B cell (primary cell): Measurements from ENCODE around the gene PPP4R4. TPM values are rescaled to one million over a fixed set of nuclear protein-coding genes. Genes with fewer than 3 reads are reported as not detected.

ENCODE experiments used
- ATAC-seq: fragments of 200-7000 bp; cut with Tn5 transposase; one replicate; pipeline ENCODE4 v1.10.0; 2021; ENCODE audit warnings: low read depth, mild to moderate bottlenecking, moderate number of reproducible peaks, moderate library complexity
- CTCF ChIA-PET: fragments of 350-600 bp; sonication (Branson Sonifier 250); formaldehyde crosslinking; loops from one replicate; lab custom pipeline; 2021; ENCODE audit warnings: antibody characterized with exemption, inconsistent platforms; lab: Charles Lee
- POLR2A ChIA-PET: fragments of 350-600 bp; sonication (Branson Sonifier 250); formaldehyde crosslinking; loops from one replicate; lab custom pipeline; 2021; ENCODE audit warnings: antibody characterized with exemption; lab: Charles Lee
- DNase-seq: peaks from one replicate; pipeline ENCODE4 v3.0.0; 2013
- H2AFZ ChIP-seq: 2 replicates; pipeline ENCODE4 v1.6.1; 2012; ENCODE audit warnings: mild to moderate bottlenecking, low read depth, low read length; ENCODE audit not compliant: insufficient read depth, poor library complexity, severe bottlenecking
- H3K27ac ChIP-seq, 2 donors: 1 replicate in 1 of 2; 2 replicates in 1 of 2; pipeline ENCODE4 v1.5.1; 2012 to 2013; ENCODE audit warnings: low read length in 2 of 2, mild to moderate bottlenecking in 2 of 2, moderate library complexity in 1 of 2
- H3K27me3 ChIP-seq, 4 experiments: fragments of 200-600 bp in 1 of 4; sonication (generic) in 1 of 4; replicated peaks in 1 of 4; 1 replicate in 2 of 4; 2 replicates in 2 of 4; pipeline versions ENCODE4 v1.6.1 to v1.7.0; 2013 to 2016; ENCODE audit warnings: low read length in 3 of 4, mild to moderate bottlenecking in 2 of 4, mixed read lengths in 1 of 4, moderate library complexity in 1 of 4; ENCODE audit not compliant: insufficient read depth in 4 of 4, control insufficient read depth in 3 of 4; ENCODE audit errors: control extremely low read depth in 1 of 4
- H3K36me3 ChIP-seq, 2 experiments: replicated peaks in 1 of 2; 1 replicate in 1 of 2; 2 replicates in 1 of 2; pipeline versions ENCODE4 v1.6.1 to v1.7.1; 2013; ENCODE audit warnings: low read length in 1 of 2; ENCODE audit not compliant: insufficient read depth in 2 of 2, control insufficient read depth in 1 of 2; ENCODE audit errors: control extremely low read depth in 1 of 2, extremely low read depth in 1 of 2
- H3K4me1 ChIP-seq, 2 donors: fragments of 200-600 bp in 1 of 2; sonication (generic) in 1 of 2; 1 replicate in 1 of 2; 2 replicates in 1 of 2; pipeline versions ENCODE4 v1.5.1 to v1.6.1; 2013 to 2017; ENCODE audit warnings: low read length in 2 of 2; ENCODE audit not compliant: control insufficient read depth in 2 of 2, insufficient read depth in 2 of 2
- H3K4me2 ChIP-seq: replicated peaks from 2 replicates; pipeline ENCODE3; 2012; ENCODE audit warnings: mild to moderate bottlenecking, low read depth, low read length; ENCODE audit not compliant: poor library complexity, severe bottlenecking
- H3K4me3 ChIP-seq, 5 experiments: fragments of 200-600 bp in 1 of 5; sonication (generic) in 1 of 5; 1 replicate in 3 of 5; 2 replicates in 2 of 5; pipeline versions ENCODE4 v1.5.1 to v1.7.0; 2011 to 2016; ENCODE audit warnings: low read length in 4 of 5, mild to moderate bottlenecking in 4 of 5, low read depth in 2 of 5, control low read depth in 1 of 5, moderate library complexity in 1 of 5; ENCODE audit not compliant: insufficient read depth in 1 of 5; ENCODE audit errors: control extremely low read depth in 1 of 5, extremely low read depth in 1 of 5
- H3K79me2 ChIP-seq: fragments of 200-600 bp; sonication (generic); one replicate; pipeline ENCODE4 v1.6.0; 2016; ENCODE audit warnings: low read length; ENCODE audit not compliant: control insufficient read depth, insufficient read depth
- H3K9ac ChIP-seq: fragments of 200-600 bp; sonication (generic); 2 replicates; pipeline ENCODE4 v1.6.1; 2017; ENCODE audit warnings: mild to moderate bottlenecking, low read length, moderate library complexity
- H3K9me3 ChIP-seq, 3 donors: one replicate each; pipeline versions ENCODE4 v1.6.1 to v1.7.1; 2013; ENCODE audit warnings: low read length in 2 of 3; ENCODE audit not compliant: control insufficient read depth in 2 of 3, insufficient read depth in 1 of 3; ENCODE audit errors: control extremely low read depth in 1 of 3
- H4K20me1 ChIP-seq: 2 replicates; pipeline ENCODE4 v1.6.0; 2012; ENCODE audit warnings: mild to moderate bottlenecking, low read length; ENCODE audit not compliant: insufficient read depth, control insufficient read depth, poor library complexity, severe bottlenecking
- H3K27ac Mint-ChIP-seq: one replicate; pipeline ENCODE4 v1.8.0; 2021; ENCODE audit warnings: mixed read lengths
- H3K27me3 Mint-ChIP-seq: one replicate; pipeline ENCODE4 v1.8.0; 2021; ENCODE audit warnings: mixed read lengths
- H3K4me1 Mint-ChIP-seq: one replicate; pipeline ENCODE4 v1.8.0; 2021; ENCODE audit warnings: mixed read lengths
- H3K4me3 Mint-ChIP-seq: one replicate; pipeline ENCODE4 v1.8.0; 2021; ENCODE audit warnings: mixed read lengths
- H3K9me3 Mint-ChIP-seq: one replicate; pipeline ENCODE4 v1.8.0; 2022; ENCODE audit warnings: mixed read lengths; ENCODE audit not compliant: insufficient read depth
- EZH2 ChIP-seq: IDR thresholded peaks from 2 replicates; pipeline ENCODE4 v1.6.1; 2012; ENCODE audit warnings: borderline replicate concordance, low read depth, mild to moderate bottlenecking, moderate library complexity, low read length; ENCODE audit not compliant: insufficient read depth, poor library complexity, severe bottlenecking
- WGBS: methylation state at CpG from one replicate; pipeline ENCODE4 v1.1.5; 2013; ENCODE audit warnings: missing lambda C conversion rate; ENCODE audit not compliant: insufficient coverage; 5-methylcytosine and 5-hydroxymethylcytosine counted together
- intact Hi-C: fragments of 100-400 bp; cut with micrococcal nuclease; formaldehyde crosslinking; loops from one replicate; pipeline ENCODE4 v1.10.0; 2022
- polyA plus RNA-seq: library from polyadenylated mRNA; depleted of rRNA; stranded (reverse); fragments of >200 nt; gene quantifications from 2 replicates; pipeline ENCODE4 v1.2.3, GENCODE V29; 2012
- total RNA-seq, 2 donors: library from RNA; stranded (reverse); fragments of 120-200 nt in 1 of 2; gene quantifications; 1 replicate in 1 of 2; 2 replicates in 1 of 2; pipeline versions ENCODE4 v1.2.3 to v1.2.4, GENCODE V29; 2013 to 2022
- TF ChIP-seq, protein P1 (sequence below): fragments of 200-600 bp; IDR thresholded peaks from one replicate; pipeline ENCODE4 v1.8.0; 2022; ENCODE audit warnings: antibody characterized with exemption, mild to moderate bottlenecking

Gene PPP4R4
- total and polyA plus RNA-seq, 2 donors (not counting 1 experiment from before 2014, with no cell fraction given): not detected

DNA sequence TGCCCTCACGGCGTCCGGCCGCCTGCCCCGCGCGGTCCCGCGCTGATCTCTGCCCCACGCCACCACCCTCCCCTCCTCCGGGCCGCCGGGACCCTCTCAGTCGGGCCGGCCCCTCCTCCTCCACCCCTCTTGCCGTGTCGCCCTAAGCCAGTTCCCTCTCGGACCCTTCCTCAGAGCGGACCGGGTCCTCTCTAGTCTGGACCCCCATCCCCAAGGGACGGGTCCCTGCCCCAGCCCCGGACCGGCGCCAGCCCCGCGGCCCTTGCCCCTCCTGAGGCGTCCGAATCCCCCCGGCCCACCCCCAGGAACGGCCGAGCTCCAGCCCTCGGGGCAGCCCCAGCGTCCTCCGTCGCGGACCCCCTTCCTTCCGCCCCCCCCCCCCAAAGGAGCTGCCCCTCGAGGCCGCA, 485 bp downstream of the PPP4R4 start:
- 2% methylated on average over 36 of the region's 39 CpGs for WGBS
- peaks cover 17 to 19% of the 10 kb centered on the region in 2 donors for H3K4me1 ChIP-seq
- no peak for ATAC-seq
- H2AFZ ChIP-seq: peak overlapping the region; percentile 71
- peak overlapping the region; percentile 95 for H3K4me2 ChIP-seq
- CTCF ChIA-PET: interaction anchor here (2.8 kb wide), 1 partner anchor 139 kb away, joined by 18 read pairs; no protein-coding TSS in a partner anchor
- H3K9me3 Mint-ChIP-seq: no peaks in the 10 kb centered on the region
- TF ChIP-seq, protein P1, sequence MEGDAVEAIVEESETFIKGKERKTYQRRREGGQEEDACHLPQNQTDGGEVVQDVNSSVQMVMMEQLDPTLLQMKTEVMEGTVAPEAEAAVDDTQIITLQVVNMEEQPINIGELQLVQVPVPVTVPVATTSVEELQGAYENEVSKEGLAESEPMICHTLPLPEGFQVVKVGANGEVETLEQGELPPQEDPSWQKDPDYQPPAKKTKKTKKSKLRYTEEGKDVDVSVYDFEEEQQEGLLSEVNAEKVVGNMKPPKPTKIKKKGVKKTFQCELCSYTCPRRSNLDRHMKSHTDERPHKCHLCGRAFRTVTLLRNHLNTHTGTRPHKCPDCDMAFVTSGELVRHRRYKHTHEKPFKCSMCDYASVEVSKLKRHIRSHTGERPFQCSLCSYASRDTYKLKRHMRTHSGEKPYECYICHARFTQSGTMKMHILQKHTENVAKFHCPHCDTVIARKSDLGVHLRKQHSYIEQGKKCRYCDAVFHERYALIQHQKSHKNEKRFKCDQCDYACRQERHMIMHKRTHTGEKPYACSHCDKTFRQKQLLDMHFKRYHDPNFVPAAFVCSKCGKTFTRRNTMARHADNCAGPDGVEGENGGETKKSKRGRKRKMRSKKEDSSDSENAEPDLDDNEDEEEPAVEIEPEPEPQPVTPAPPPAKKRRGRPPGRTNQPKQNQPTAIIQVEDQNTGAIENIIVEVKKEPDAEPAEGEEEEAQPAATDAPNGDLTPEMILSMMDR: no peak
- TF ChIP-seq EZH2: no peak
- peak overlapping the region in 4 of 5 experiments; percentile 28 to 65 (median 52) for H3K4me3 ChIP-seq
- peaks cover 0 to 6% (median 0%) of the 10 kb centered on the region in 3 donors for H3K9me3 ChIP-seq
- no peaks in the 10 kb centered on the region for H3K36me3 ChIP-seq
- H4K20me1 ChIP-seq: no peaks in the 10 kb centered on the region
- DNase-seq: no peak
- no peak overlapping the region for H3K27ac Mint-ChIP-seq
- peak overlapping the region; percentile 68 for H3K9ac ChIP-seq
- peaks cover 15% of the 10 kb centered on the region for H3K4me1 Mint-ChIP-seq
- H3K27ac ChIP-seq: no peak overlapping the region
- H3K79me2 ChIP-seq: no peaks in the 10 kb centered on the region
- intact Hi-C loops: loop anchor here (1.0 to 10.0 kb wide), 3 partner anchors 44 to 990 kb away; partner anchors contain the start of genes DDX24, IFI27L1, LYSET and MOAP1
- peaks cover 55% of the 10 kb centered on the region for H3K27me3 Mint-ChIP-seq
- H3K4me3 Mint-ChIP-seq: peak overlapping the region; percentile 60
- POLR2A ChIA-PET: interaction anchor here (0.6 kb wide), 1 partner anchor 1369 kb away, joined by 7 read pairs; no protein-coding TSS in a partner anchor
- peaks cover 0 to 49% (median 39%) of the 10 kb centered on the region in 4 experiments for H3K27me3 ChIP-seq

DNA sequence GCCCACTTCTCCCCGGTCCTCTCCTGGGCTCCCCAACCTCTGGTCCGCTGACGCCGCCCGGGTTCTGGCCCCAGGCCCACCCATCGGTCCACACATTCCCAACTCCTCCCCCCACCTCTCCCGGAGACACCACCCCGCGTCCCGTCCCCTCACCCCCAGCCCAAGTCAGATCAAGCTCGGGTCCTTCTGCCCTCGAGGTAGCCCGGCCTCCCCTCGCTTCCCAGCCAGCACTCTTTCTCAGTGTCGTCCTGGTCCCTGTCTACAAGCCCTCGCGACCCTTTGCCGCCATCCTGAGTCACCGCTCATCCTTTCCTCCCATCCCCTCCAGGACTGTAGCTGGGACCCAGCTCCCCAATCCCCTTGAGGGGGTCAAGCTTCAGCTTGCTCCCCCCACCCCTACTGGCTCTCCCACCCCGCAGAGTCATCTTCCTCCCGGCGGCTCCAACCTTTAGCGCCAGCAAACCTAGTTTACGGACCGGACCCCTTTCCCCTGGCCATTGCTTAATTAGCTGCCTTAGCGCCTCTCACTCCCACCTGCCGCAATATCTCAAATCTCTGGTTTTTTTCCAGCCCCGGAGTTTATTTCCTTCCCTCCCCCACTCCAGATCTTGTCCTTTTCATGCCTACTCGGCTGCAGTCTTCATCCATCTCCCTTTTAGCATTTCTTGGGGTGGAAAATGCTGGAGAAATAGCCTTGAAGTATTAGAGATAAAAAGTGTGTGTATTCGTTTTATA, 1.1 kb downstream of the PPP4R4 start:
- H3K4me1 Mint-ChIP-seq: peaks cover 15% of the 10 kb centered on the region
- Histone ChIP-seq H3K9ac (peak overlapping the region; percentile 68), H3K4me3 (peak overlapping the region in 2 of 5 experiments; percentile 49 to 65), H3K36me3 (no peaks in the 10 kb centered on the region), H4K20me1 (no peaks in the 10 kb centered on the region), H3K9me3 (peaks cover 0 to 6% (median 0%) of the 10 kb centered on the region in 3 donors), H3K79me2 (no peaks in the 10 kb centered on the region), H2AFZ (peak overlapping the region; percentile 55), H3K4me1 (peaks cover 17 to 19% of the 10 kb centered on the region in 2 donors), H3K27me3 (peaks cover 0 to 49% (median 42%) of the 10 kb centered on the region in 4 experiments), H3K27ac (no peak overlapping the region), H3K4me2 (peak overlapping the region; percentile 95)
- H3K4me3 Mint-ChIP-seq: peak overlapping the region; percentile 75
- WGBS: 4% methylated on average over 25 of the region's 30 CpGs
- intact Hi-C loops: loop anchor here (2.0 to 10.0 kb wide), 2 partner anchors 94 to 990 kb away; partner anchors contain the start of genes DDX24, IFI27L1, LYSET and MOAP1
- H3K9me3 Mint-ChIP-seq: no peaks in the 10 kb centered on the region
- CTCF ChIA-PET: interaction anchor here (0.8 to 2.8 kb wide), 2 partner anchors 139 to 310 kb away, joined by 3 to 18 read pairs; no protein-coding TSS in a partner anchor
- peaks cover 57% of the 10 kb centered on the region for H3K27me3 Mint-ChIP-seq
- POLR2A ChIA-PET: interaction anchor here (0.6 to 1.3 kb wide), 2 partner anchors 96 to 1370 kb away, joined by 5 to 7 read pairs; no protein-coding TSS in a partner anchor
- peak overlapping the region; percentile 13 for H3K27ac Mint-ChIP-seq
- DNase-seq (peak; percentile 42), ATAC-seq (no peak)
- peak; percentile 97 for TF ChIP-seq EZH2
- TF ChIP-seq, protein P1: no peak
